Keratinocyte (primary cell): ENCODE data around the gene TIRAP. TPM values are rescaled to one million over a fixed set of nuclear protein-coding genes. Genes with fewer than 3 reads are reported as not detected.
A peak's percentile ranks its signal among the peaks of the same experiment; 100 is the strongest.

ENCODE experiments used
- DNase-seq: peaks from one replicate; pipeline ENCODE4 v3.0.0-alpha.2; 2011; ENCODE audit warnings: low read depth, missing footprints, low spot score
- FAIRE-seq: peaks from 2 replicates; lab custom pipeline; 2011; peaks lifted over from hg19 to GRCh38; lab: Jason Lieb, UNC
- H2AFZ ChIP-seq: 2 replicates; pipeline ENCODE4 v1.6.0; 2012; ENCODE audit warnings: low read length, control low read depth, inconsistent platforms; ENCODE audit not compliant: control insufficient read depth
- H3K27ac ChIP-seq: 2 replicates; pipeline ENCODE4 v1.5.1; 2011; ENCODE audit warnings: low read length; ENCODE audit not compliant: control insufficient read depth, insufficient read depth
- H3K27me3 ChIP-seq: 3 replicates; pipeline ENCODE4 v1.6.0; 2011; ENCODE audit warnings: low read length; ENCODE audit not compliant: control insufficient read depth, insufficient read depth; ENCODE audit errors: extremely low read depth
- H3K36me3 ChIP-seq, 2 experiments: 2 replicates in 1 of 2; 3 replicates in 1 of 2; pipeline ENCODE4 v1.5.1; 2011; ENCODE audit warnings: low read length in 2 of 2, mild to moderate bottlenecking in 1 of 2; ENCODE audit not compliant: control insufficient read depth in 2 of 2, insufficient read depth in 2 of 2; ENCODE audit errors: extremely low read depth in 1 of 2
- H3K4me1 ChIP-seq: 3 replicates; pipeline ENCODE4 v1.5.1; 2011; ENCODE audit warnings: low read length; ENCODE audit not compliant: control insufficient read depth, insufficient read depth; ENCODE audit errors: extremely low read depth
- H3K4me2 ChIP-seq: 3 replicates; pipeline ENCODE4 v1.6.0; 2011; ENCODE audit warnings: low read depth, low read length; ENCODE audit not compliant: control insufficient read depth, insufficient read depth; ENCODE audit errors: extremely low read depth
- H3K4me3 ChIP-seq, 3 experiments: fragments of 200-600 bp in 1 of 3; sonication (generic) in 1 of 3; 2 replicates in 2 of 3; 3 replicates in 1 of 3; pipeline ENCODE4 v1.5.1; 2011 to 2016; ENCODE audit warnings: low read length in 3 of 3, mild to moderate bottlenecking in 3 of 3, control low read depth in 2 of 3, inconsistent platforms in 1 of 3, low read depth in 1 of 3, mixed read lengths in 1 of 3, mixed run types in 1 of 3, moderate library complexity in 1 of 3; ENCODE audit not compliant: control insufficient read depth in 2 of 3, insufficient read depth in 2 of 3; ENCODE audit errors: extremely low read depth in 1 of 3
- H3K79me2 ChIP-seq: 2 replicates; pipeline ENCODE4 v1.6.0; 2012; ENCODE audit warnings: low read length; ENCODE audit not compliant: control insufficient read depth, insufficient read depth
- H3K9ac ChIP-seq: 3 replicates; pipeline ENCODE4 v1.6.0; 2011; ENCODE audit warnings: low read length; ENCODE audit not compliant: control insufficient read depth, insufficient read depth; ENCODE audit errors: extremely low read depth
- H3K9me1 ChIP-seq: 3 replicates; pipeline ENCODE4 v1.6.0; 2011; ENCODE audit warnings: low read length; ENCODE audit not compliant: control insufficient read depth, insufficient read depth; ENCODE audit errors: extremely low read depth
- H3K9me3 ChIP-seq: 2 replicates; pipeline ENCODE4 v1.5.1; 2012; ENCODE audit warnings: low read depth, low read length; ENCODE audit not compliant: control insufficient read depth
- H4K20me1 ChIP-seq: 3 replicates; pipeline ENCODE4 v1.6.0; 2011; ENCODE audit warnings: low read length; ENCODE audit not compliant: control insufficient read depth, insufficient read depth; ENCODE audit errors: extremely low read depth
- CTCF ChIP-seq, 3 experiments: IDR thresholded peaks in 1 of 3; conservative IDR thresholded peaks in 1 of 3; optimal IDR thresholded peaks in 1 of 3; 2 replicates in 2 of 3; 3 replicates in 1 of 3; pipeline versions ENCODE3 to v1.5.1; 2011; ENCODE audit warnings: low read length in 3 of 3, mild to moderate bottlenecking in 3 of 3, moderate library complexity in 2 of 3, control low read depth in 1 of 3, inconsistent platforms in 1 of 3; ENCODE audit not compliant: insufficient read depth in 2 of 3; ENCODE audit errors: extremely low read depth in 1 of 3
- EZH2 ChIP-seq: IDR thresholded peaks from one replicate; pipeline ENCODE4 v1.6.1; 2012; ENCODE audit warnings: inconsistent platforms, mild to moderate bottlenecking, low read length, moderate library complexity
- dilution Hi-C: fragments of 300-500 bp; cut with MboI; formaldehyde crosslinking; loops from one replicate; pipeline ENCODE4 v1.7.0; 2020; ENCODE audit warnings: low sequenced_read_pairs; ENCODE audit not compliant: extremely low pct_ligation_motif_present
- polyA plus RNA-seq, 5 experiments: library from polyadenylated mRNA; depleted of rRNA in 3 of 5; stranded (reverse) in 3 of 5; stranded (forward) in 1 of 5; unstranded in 1 of 5; fragments of >200 nt; gene quantifications; 1 replicate in 1 of 5; 2 replicates in 3 of 5; 3 replicates in 1 of 5; pipeline versions ENCODE4 v1.2.1 to v1.2.3, GENCODE V29; 2011 to 2012; ENCODE audit warnings: missing spikeins in 2 of 5, low read depth in 1 of 5, low replicate concordance in 1 of 5
- small RNA-seq, 3 experiments: library from RNA; depleted of rRNA; stranded (forward); fragments of <200 nt; gene quantifications; one replicate each; pipeline ENCODE3, GENCODE V24; 2012; ENCODE audit warnings: low read depth in 3 of 3, low replicate concordance in 1 of 3; ENCODE audit not compliant: insufficient read length in 3 of 3

TIRAP gene
- polyA plus RNA-seq, 1 donor (not counting 4 experiments of a cell fraction or from before 2014, with no cell fraction given): 3.2 TPM

- Histone ChIP-seq H3K36me3 (peaks cover 10 to 16% of the 10 kb centered on the region in 2 experiments), H3K27ac (peak overlapping the region; percentile 19), H3K4me2 (peak overlapping the region; percentile 27), H2AFZ (no peak overlapping the region), H3K27me3 (no peaks in the 10 kb centered on the region), H4K20me1 (no peaks in the 10 kb centered on the region), H3K9me3 (no peaks in the 10 kb centered on the region), H3K9ac (no peak overlapping the region), H3K4me1 (peaks cover 30% of the 10 kb centered on the region), H3K79me2 (no peaks in the 10 kb centered on the region), H3K9me1 (no peaks in the 10 kb centered on the region), H3K4me3 (peak overlapping the region in 1 of 3 experiments; percentile 5)
- FAIRE-seq (peak; percentile 87), DNase-seq (peak; percentile 46)
- dilution Hi-C loops: no loop called here
- TF ChIP-seq CTCF (optimal IDR thresholded peaks at IDR 0.05 in 1 of 3, IDR thresholded peaks at IDR 0.05 in 1 of 3, conservative IDR thresholded peaks at IDR 0.05 in 1 of 3; ENCODE audit: extremely low read depth in 1 of 3, insufficient read depth in 2 of 3, low read length in 3 of 3): no peak
- TF ChIP-seq EZH2: no peak
These were observed 58.9 kb downstream of the TIRAP start for GRCh38 chr11:126341760-126342161.

GRCh38 chr11:126343051-126343450, 60.2 kb downstream of the TIRAP start:
- peaks cover 5% of the 10 kb centered on the region for H3K79me2 ChIP-seq
- H2AFZ ChIP-seq: no peak overlapping the region
- H4K20me1 ChIP-seq: no peaks in the 10 kb centered on the region
- H3K9ac ChIP-seq: no peak overlapping the region
- peaks cover 30% of the 10 kb centered on the region for H3K4me1 ChIP-seq
- no peak for TF ChIP-seq CTCF (optimal IDR thresholded peaks at IDR 0.05 in 1 of 3, IDR thresholded peaks at IDR 0.05 in 1 of 3, conservative IDR thresholded peaks at IDR 0.05 in 1 of 3; ENCODE audit: extremely low read depth in 1 of 3, insufficient read depth in 2 of 3, low read length in 3 of 3)
- dilution Hi-C loops: no loop called here
- FAIRE-seq: no peak
- no peaks in the 10 kb centered on the region for H3K27me3 ChIP-seq
- H3K4me3 ChIP-seq: no peak overlapping the region
- DNase-seq: no peak
- H3K9me3 ChIP-seq: no peaks in the 10 kb centered on the region
- no peak overlapping the region for H3K27ac ChIP-seq
- H3K4me2 ChIP-seq: no peak overlapping the region
- H3K36me3 ChIP-seq: peaks cover 12 to 16% of the 10 kb centered on the region in 2 experiments
- H3K9me1 ChIP-seq: no peaks in the 10 kb centered on the region

Small RNA genes within 50 kb of the gene (small RNA-seq; reads per million reads assigned to genes)
- gene RN7SL351P: 0 reads per million in 3 experiments

Other genes starting within 250 kb of the TIRAP start
- gene CDON, start 220.2 kb upstream of the TIRAP start, polyA plus RNA-seq: 1.0 to 1.6 TPM (median 1.4 TPM) in 3 replicates
- gene RPUSD4, start 71.4 kb upstream of the TIRAP start, polyA plus RNA-seq: 23.8 to 24.7 TPM (median 23.8 TPM) in 3 replicates
- 26.5 to 32.0 TPM (median 28.0 TPM) in 3 replicates for gene FAM118B, start 71.3 kb upstream of the TIRAP start, polyA plus RNA-seq
- gene SRPRA, start 14.2 kb upstream of the TIRAP start, polyA plus RNA-seq: 50.7 to 96.1 TPM (median 56.0 TPM) in 3 replicates
- gene FOXRED1, start 13.9 kb upstream of the TIRAP start, polyA plus RNA-seq: 16.4 to 23.1 TPM (median 20.8 TPM) in 3 replicates
- gene DCPS, start 21.0 kb downstream of the TIRAP start, polyA plus RNA-seq: 21.9 to 50.1 TPM (median 31.3 TPM) in 3 replicates
- 23.2 to 38.9 TPM (median 24.6 TPM) in 3 replicates for gene ST3GAL4, start 72.6 kb downstream of the TIRAP start, polyA plus RNA-seq